GOT3 (cell line): ENCODE measurements around the gene AK8.

Experiments used
- DNase-seq: peaks from one replicate; lab custom pipeline; 2025; ENCODE audit warnings: mixed read lengths; lab: John Stamatoyannopoulos, UW

The AK8 gene, protein sequence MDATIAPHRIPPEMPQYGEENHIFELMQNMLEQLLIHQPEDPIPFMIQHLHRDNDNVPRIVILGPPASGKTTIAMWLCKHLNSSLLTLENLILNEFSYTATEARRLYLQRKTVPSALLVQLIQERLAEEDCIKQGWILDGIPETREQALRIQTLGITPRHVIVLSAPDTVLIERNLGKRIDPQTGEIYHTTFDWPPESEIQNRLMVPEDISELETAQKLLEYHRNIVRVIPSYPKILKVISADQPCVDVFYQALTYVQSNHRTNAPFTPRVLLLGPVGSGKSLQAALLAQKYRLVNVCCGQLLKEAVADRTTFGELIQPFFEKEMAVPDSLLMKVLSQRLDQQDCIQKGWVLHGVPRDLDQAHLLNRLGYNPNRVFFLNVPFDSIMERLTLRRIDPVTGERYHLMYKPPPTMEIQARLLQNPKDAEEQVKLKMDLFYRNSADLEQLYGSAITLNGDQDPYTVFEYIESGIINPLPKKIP

DNA sequence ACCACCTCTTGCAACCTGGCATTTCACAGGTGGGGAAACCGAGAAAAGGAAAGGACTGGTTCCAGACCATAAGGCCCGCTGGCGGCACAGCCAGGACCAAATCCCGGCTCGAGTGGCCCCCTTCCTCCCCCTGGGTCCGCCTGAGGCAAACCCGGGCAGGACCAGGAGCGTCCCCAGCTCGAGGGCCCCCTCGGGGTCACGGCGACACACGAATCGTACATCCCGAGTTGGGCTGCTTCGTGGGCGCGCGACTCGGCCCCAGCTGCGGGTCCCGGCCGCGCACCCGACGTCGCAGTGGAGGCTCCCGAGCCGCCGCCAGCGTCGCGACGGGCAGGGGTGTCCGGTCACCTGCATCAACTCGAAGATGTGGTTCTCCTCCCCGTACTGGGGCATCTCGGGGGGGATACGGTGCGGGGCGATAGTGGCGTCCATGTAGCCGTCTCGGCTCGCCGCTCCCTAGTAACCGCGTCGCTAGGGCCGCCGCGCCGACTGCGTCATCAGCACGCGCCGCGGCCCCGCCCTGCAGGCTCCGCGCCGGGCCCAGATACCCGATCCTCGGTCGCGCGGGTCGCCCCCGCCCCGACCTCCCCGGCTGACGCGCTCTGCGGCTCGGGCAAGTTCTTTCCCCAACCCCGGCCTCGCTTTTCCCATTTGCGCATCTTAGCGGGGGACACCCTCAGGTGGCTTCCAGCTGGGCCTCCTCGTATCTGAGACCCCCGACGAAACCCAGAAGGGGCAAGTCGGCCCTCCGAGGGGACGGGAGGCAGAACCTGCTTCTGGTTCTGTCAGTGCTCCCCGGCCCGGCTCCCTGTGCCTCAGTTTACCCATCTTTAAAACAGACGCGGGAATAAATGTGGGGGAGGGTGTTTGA lies at the start of gene AK8:
Gene AK8 (minus strand): TSS at position 461 of the 871 bp plus-strand sequence. CDS start 29 bp downstream, at position 432.
- peak; percentile 17 for DNase-seq

DNA sequence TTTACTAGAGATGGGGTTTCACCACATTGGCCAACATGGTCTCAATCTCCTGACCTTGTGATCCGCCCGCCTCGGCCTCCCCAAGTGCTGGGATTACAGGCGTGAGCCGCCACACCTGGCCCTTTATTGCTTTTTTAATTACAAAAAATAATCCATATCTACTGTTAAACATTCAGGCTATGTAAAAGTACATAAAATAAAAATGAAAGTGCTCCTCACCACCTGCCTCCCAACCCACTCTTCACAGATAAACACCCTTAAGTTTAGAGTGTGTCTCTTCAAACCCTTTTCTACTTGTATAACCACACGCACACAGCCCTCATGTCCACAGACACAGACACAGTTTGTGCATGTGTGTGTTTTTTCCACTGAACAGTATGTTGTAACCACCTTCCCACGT lies 49.6 kb upstream of the AK8 start:
- no peak for DNase-seq

DNA sequence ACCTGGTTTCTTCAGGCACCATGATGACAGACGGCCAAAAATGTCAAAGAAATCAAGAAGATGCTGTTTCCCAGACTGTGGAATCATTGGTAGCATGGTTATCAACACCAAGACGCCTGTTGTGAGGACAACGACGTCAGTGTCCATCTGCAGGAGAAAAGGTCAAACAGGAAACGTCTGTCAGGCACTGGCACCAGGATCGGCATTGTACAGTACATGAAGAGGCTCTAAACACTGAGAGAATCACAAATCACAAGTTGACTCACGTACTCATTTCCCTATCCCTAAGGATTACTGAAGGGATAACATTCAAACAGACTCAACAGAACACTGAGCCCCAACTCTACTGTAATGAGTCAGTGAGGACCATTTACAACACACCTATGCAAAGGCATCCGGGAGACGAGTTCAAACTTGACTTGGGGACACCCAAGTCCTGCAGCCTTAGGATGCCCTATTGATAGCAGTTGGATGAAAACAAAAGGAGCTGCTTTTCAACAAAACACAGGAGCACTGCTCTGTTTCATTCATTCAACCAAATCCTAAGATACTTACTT lies 45.3 kb upstream of the AK8 start:
- DNase-seq = no peak

DNA sequence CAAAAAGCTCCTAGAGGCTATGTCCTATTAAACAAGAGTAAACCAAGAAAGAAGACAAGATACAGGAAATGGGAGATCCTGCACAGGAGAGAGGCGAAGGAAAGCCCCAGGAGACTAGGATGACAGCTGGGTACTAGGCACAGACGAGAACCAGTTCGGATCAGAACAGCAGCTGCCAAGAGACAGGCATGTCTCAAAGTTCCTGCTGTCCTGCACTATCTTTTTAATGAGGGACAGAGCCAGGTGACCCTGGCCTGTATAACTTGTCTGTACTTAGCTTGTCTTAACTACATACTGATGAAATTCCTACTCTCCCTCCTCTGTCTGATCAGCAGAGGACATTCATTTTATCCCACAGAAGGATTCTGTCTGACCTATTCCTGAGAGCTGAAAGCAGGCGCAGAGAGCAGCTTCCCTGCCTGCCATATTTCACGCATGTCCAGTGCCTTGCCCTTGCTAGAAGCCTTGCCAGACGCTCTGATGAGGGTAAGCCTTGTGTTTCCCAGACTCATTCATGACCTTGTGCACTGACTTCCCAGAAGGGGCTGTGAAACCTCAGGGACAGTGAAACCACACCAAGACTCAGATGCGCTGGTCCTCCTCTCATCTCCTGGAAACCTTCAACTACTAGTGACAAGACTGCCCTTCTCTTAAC lies 41.7 kb upstream of the AK8 start:
- no peak for DNase-seq

DNA sequence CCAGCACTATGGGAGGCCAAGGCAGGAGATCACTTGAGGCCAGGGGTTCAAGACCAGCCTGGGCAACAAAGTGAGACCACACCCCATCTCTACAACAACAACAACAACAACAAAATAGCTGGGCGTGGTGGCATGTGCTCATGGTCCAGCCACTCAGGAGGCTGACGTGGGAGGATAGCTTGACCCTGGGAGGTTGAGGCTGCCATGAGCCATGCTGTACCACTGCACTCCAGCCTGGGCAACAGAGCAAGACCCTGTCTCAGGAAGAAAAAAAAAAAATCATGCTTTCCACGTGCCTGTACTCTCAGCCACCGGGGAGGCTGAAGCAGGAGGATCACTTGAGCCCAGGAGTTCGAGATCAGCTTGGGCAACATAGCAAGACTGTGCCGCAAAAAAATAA lies 36.8 kb upstream of the AK8 start:
- no peak for DNase-seq

DNA sequence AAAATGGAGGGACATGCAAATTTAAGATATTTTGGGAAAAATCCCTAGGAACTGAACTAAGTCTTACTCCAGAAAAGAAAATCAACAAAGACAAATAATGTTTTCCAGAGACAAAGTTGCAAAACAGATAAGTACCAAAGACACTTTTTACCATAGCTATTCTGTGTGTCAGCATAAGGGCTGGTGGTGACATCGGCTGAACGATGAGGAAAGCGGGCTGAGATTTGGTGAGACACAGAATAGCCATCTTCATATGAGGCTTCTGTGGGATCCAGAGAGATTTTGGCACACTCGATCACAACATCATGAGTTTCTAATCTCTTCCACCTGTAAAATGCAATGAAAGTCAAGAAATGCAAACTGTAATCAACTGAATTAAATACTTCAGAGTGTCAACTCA lies 34.0 kb upstream of the AK8 start:
- no peak for DNase-seq

DNA sequence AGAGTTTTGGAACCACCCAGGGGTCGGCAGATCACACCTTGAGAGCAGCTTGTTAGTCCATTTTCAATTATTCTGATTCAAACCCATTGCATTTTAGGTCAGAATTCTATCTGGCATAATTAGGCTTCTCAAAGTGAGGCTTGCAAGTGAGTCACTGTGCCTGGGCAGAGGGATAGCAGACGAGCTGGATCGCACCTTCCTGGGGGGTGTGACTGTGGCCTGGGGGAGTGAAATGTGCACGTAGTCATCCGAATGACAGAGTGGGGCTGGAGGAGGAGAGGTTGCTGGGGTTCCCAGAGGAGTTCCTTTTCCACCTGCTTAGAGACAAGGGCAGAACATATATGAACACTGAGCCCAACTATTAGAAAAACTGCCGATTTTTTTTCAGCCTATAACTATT lies 32.3 kb upstream of the AK8 start:
- DNase-seq = no peak

DNA sequence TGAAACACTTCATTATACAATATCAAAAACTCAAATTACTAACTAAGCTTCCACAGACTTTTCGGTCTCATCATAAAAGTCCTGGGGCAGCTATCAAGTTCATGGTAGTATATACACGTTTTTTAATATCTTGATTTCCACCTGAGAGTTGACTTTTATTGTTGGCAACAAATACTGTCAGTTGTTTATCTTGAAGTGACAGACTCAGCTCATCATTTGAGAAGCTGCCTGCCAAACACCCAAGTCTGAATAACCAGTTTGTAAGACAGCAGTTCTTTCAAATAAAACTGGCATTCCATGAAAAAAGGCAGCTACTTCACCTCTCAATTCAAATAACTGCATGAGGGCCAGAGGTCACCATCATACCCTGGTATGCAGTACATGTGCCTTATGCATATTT lies 31.2 kb upstream of the AK8 start:
- no peak for DNase-seq

DNA sequence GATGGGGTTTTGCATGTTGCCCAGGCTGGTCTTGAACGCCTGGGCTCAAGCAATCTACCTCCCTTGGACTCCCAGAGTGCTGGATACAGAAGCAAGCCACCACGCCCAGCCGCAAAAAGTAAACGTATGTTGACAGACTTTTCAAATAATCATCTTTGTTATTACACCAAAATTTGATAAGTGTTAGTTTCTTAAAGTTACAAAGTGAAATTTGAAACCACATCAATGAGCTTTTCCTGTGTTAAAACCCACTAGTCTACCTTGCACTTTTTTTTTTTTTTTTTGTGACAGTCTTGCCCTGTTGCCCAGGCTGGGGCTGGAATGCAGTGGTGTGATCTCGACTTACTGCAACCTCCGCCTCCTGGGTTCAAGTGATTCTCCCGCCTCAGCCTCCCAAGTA lies 30.6 kb upstream of the AK8 start:
- no peak for DNase-seq

DNA sequence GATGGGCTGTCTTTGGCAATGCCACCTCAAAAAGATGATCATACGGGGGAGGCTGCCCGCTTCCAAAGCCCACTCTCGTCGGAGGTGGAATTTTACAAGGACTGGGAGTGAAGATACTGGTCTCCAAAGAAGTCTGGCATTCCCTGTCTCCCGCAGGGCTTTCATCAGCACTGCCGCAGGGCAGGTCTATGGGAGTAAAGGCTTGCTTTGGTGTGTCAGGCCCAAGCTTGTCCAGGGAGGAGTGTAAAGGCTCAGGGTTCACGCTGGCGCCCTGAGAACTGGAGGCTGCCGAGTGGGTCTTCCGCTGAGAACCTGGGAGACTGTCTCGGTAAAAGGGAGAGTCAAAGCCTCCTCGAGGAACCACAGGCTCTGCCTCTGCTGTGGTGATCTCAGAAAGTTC lies 27.6 kb upstream of the AK8 start:
- DNase-seq = no peak

DNA sequence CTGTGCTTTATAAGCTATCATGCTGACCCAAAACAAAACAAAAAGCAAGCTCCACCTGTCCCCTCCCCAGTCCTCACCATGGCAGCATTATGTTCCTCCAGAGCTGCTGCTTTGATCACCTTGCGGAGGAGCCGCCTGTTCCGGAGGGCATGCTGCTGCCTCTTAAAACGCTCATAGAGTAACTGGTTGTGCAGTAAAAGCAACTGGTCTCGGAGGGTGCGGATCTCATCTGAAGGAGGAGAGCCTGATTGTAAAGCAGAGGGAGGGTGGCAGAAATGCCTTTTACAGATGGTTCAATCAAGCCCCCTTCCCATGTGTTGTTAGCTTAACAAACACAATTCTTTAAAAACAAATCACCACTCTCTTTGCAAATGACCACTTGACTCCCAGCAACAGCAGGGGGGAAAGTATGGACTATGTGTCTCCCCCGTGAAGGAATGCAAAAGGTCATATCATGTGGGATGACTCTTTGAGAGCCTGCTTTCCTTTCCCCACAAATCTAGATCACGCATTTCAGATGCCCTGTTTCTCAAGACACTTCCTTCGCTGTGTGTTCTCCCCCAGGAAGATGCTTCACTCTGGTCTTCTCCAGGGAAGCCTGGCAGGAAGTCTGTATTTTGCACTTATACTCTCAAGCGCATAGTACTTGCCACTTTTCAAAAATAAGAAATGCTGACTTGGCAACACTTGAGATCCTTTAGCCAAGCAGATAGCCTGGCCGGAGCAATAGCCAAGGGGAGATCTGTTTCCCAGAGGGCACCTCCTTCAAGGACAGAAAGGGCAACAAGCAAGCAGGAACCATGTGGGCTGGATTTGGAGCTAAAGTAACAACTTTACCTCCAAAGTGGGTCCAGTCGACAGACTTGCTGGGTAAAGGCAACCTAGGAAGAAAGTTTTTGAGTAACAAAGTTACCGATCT lies 25.7 kb upstream of the AK8 start:
- DNase-seq = no peak

DNA sequence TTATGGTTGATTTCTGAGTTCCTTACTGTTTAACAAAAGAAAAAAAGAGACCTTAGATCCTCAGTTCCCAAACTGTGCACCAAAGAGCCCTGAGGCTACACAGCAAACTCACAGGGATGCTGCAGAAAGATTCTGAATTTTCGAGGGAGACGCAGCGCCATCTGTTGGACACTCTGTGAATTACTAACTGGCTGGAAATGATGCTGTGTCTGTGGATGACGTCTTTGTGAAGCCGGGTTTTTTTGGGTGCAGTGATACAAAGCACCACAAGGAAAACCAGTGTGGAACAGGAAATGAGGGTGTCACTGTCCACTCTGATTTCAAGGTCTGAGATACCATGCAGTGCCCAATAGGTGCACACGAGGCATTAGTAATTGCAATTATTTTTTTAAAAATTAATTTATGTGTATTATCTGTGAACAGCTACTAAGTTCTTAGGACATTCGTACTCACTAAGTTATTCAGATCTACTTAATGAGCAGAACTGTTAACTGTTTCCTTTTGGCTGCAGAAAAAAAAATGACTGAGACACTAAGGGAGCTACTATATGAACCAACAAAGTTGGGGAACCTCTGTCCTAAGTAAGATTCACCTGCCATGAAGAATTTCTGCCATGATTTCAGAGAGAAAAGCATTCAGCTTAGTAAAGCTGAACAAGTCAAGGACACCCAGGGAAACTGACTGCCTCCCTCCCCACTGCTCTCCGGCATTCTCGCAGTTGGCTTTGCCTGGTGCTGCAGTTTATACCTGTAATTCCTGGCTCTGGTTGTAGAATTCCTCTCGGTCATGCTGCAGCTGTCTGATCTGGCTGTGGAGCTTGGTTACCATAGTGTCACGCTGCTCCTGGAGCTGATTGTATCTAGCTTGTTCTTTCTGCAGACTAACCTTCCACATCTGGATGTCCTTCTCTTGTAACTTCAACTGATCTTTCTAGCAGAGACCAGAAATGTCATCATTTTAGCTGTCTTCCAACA lies 24.1 kb upstream of the AK8 start:
- DNase-seq = peak; percentile 20

DNA sequence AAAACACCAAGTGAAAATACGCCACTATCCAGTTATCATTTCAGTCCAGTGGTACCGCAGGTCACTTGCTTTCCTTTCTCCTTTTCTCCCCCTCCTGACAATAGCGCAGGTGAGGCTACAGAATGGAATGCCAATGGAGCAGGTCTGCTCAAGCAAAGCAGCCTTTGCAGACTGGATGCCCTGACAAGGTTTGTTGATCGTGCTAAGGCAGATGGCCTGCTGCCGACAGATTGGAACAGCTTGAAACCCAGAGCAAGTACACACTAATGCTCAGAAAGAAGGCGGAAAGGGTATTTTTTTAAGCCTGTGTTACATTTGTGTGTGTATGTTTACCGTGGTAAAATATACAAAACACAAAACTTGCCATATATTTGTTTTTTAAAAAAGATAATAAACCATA lies 20.0 kb upstream of the AK8 start:
- DNase-seq = no peak

DNA sequence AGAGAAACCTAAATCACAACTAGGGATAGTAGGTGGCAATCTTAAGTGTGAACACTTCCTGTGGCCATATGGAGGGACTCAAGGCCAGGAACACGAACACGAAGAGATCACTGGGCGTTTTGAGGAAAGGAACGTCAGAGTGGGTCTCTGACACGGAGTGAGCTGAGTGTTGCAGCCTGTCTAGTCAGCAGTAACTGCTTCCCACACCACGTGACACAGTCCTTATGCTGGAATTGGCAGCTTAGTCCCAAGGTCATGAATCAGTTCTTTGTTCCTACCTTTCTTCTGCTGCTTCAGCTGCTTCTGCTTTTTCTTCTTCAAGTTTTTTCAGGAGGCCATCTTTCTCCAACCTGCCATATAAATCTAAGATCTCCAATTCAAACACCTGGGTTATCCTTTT lies 18.8 kb upstream of the AK8 start:
- DNase-seq = no peak

DNA sequence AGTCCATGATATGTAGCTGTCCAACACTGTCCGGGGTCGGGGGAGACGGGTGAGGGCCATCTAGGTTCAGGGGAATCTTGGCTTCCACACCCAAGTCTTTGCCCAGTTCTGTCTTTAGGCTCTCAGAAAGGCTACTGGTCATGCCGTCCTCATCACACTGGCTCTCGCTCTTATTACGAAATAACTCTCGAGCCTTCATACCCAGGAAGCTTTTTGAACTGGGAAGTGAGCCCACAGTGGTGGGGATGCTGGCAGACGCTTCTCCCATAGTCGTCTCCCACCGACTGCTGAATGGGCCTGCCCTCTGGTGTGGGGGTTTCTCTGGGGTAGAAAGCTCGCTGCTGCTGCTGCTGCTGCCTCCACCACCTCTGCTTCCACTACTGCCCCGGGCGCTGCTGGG lies 18.2 kb upstream of the AK8 start:
- no peak for DNase-seq

DNA sequence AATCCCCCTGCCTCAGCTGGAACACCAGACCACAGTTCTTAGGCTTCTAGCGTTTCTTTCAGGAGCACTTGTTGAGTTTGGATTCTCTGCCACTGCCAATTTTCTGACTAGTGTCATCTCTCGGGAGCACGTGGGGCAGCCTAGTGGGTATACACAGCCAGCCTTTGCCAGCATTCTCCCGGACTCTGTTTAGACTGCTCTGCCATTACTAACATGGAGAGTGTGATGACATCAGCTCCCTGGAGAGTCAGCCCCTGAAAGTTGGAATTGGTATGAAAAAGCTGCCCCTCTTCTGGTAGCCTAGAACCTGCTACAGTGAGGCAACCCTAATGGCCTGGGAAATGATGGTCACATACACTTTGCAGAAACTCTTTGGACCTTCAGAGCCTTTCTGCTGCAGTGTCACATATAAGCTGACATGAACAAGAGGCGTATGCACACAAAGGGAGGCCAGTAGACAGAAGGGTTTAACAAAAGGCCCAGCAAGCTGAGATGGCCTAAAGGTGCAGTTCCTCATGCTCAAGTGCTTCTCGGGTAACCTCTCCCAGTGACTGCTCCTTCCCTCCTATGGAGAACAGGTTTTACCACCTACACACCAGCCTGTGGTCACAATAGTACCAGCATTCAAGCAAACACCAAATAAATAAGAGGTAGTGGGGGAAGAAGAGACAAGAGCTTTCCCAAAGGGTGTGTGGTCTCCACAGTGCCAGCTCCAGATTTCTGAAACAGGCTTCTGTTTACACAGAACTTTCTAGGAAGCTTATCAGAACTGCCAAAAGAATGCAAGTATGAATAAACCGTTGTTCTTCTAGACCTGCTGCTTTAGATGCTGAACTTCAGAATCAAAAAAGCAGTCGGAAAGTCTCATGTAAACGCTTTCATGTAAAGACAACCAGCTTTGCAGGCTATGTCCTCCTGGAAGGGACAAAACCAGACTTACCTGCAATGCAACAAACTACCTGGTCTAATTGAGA lies 17.1 kb upstream of the AK8 start:
- no peak for DNase-seq

DNA sequence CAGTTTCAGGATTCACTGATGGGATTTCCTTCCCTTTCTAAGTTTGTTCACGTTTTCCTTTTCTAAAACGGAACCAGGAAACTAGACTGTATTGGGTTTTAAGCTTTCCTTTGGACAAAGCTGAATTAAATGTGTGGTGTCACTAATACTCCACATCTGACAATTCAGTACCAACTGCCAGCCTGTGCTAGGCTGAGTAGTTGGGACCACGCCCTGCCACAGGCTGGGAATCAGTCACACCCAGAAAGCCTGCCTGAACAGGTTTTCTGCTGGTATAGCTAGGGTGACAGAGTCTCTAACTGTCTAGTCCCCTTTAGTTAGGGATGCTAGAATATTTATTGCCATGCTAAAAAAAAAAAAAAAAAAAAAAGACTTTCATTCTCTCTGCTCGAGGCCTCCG lies 16.3 kb upstream of the AK8 start:
- no peak for DNase-seq

DNA sequence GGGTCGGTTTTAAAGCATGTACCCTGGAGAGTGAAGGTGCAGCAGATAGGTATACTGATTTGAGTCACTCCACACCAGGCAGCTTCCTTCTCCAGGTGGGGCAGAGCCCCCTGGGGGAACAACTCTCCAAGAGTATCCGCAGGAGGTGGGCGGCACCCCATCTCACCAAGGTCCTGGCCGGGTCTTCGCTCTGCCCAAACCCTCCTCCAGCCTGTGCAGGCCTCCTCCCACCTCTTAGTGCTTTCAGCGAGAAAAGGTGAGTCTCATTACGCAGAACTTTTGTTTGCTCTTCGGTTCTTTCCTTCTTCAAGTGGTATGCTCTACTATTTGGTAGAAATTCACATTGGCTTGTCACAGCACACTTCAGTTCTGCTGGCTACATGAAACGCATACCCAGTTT lies 14.3 kb upstream of the AK8 start:
- no peak for DNase-seq

DNA sequence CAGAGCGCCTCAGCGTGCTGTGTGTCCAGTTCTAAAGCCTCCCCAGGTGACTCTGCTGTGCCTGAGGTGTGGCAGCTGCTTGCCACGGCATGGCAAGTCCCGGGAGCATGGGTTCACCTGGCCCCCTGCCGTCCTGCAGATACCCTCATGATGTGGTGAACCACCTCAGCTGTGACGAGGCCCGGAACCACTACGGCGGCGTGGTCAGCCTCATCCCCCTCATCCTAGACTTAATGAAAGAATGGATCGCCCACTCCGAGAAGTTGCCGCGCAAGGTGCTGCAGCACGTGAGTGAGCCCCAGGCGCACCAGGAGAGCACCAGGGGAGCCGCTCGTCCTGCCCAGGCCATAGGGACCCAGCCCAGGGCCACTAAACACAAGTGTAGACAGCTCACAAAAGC lies 10.1 kb upstream of the AK8 start:
- no peak for DNase-seq
